Neutrophil (primary cell): ENCODE data around the gene PTPRN2.

ENCODE experiments used
- H3K27ac ChIP-seq: fragments of 200-600 bp; sonication (generic); 2 replicates; pipeline ENCODE4 v1.5.1; 2016; ENCODE audit warnings: mild to moderate bottlenecking, moderate library complexity
- H3K27me3 ChIP-seq: fragments of 200-600 bp; sonication (generic); 2 replicates; pipeline ENCODE4 v1.6.0; 2016; ENCODE audit warnings: mild to moderate bottlenecking
- H3K36me3 ChIP-seq: fragments of 200-600 bp; sonication (generic); 2 replicates; pipeline ENCODE4 v1.5.1; 2017
- H3K4me1 ChIP-seq, 2 experiments: fragments of 200-600 bp in 1 of 2; sonication (generic) in 1 of 2; 1 replicate in 1 of 2; 2 replicates in 1 of 2; pipeline versions ENCODE4 v1.5.1 to v1.6.1; 2013 to 2016; ENCODE audit warnings: low read depth in 1 of 2, low read length in 1 of 2, mild to moderate bottlenecking in 1 of 2, moderate library complexity in 1 of 2; ENCODE audit not compliant: control insufficient read depth in 1 of 2, insufficient read depth in 1 of 2
- H3K4me3 ChIP-seq, 2 experiments: fragments of 200-600 bp in 1 of 2; sonication (generic) in 1 of 2; 1 replicate in 1 of 2; 2 replicates in 1 of 2; pipeline ENCODE4 v1.5.1; 2013 to 2016; ENCODE audit warnings: low read depth in 1 of 2, low read length in 1 of 2, mild to moderate bottlenecking in 1 of 2, moderate library complexity in 1 of 2
- H3K9me3 ChIP-seq: fragments of 200-600 bp; sonication (generic); 2 replicates; pipeline ENCODE4 v1.5.1; 2016
- CTCF ChIP-seq: fragments of 200-600 bp; sonication (generic); IDR thresholded peaks from 2 replicates; pipeline ENCODE4 v1.5.1; 2016; ENCODE audit warnings: antibody characterized with exemption

PTPRN2 gene

GRCh38 chr7:157966490-157966889, 621.1 kb downstream of the PTPRN2 start:
- H3K4me1 ChIP-seq = no peaks in the 10 kb centered on the region
- H3K27ac ChIP-seq = no peak overlapping the region
- H3K36me3 ChIP-seq = no peaks in the 10 kb centered on the region
- TF ChIP-seq CTCF = no peak
- H3K27me3 ChIP-seq = peaks cover 25% of the 10 kb centered on the region
- no peak overlapping the region for H3K4me3 ChIP-seq
- H3K9me3 ChIP-seq = no peaks in the 10 kb centered on the region

- Histone ChIP-seq H3K4me3 (no peak overlapping the region), H3K36me3 (no peaks in the 10 kb centered on the region), H3K27ac (no peak overlapping the region), H3K9me3 (no peaks in the 10 kb centered on the region), H3K27me3 (peaks cover 45% of the 10 kb centered on the region), H3K4me1 (no peaks in the 10 kb centered on the region)
- TF ChIP-seq CTCF = no peak
These were observed 623.1 kb downstream of the PTPRN2 start for GRCh38 chr7:157964521-157964920.

DNA sequence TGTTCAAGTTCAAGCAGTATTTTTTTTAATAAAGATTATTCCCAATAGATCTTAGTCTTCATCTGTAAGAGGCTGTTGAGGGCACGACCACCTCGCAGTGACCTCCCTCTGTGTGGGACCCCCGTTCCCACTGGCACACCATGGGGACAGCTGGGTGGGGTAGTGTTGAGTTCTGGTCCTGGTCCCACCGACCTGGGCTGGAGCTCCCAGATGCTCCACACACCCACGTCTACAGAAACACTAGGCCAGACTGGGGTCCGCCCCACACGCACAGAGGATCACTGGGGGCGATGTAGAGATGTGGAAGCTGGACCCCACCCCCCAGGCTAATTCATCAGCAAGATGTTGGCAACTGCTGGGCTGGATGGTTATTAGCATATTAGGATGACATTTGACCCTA, 623.6 kb downstream of the PTPRN2 start:
- TF ChIP-seq CTCF = no peak

DNA sequence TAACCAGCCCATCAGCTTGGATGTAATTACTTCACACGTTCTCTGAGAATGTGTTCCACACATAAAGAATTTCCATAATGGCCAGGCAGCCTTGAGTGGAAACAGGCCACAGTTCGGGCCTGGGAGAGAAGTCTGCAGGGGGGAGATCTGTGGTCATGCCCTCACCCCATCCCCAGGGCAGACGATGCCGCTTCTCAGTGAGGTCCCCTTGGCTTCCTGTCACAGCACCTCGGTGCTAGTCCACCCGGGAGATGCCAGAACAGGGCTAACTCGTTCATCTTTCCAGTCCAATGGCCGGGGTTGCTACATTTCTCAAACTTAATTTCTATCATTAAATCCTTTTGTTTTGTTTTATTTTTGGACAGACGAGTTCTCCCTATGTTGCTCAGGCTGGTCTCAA, 624.1 kb downstream of the PTPRN2 start:
- Histone ChIP-seq H3K36me3 (no peaks in the 10 kb centered on the region), H3K27ac (no peak overlapping the region), H3K4me3 (no peak overlapping the region), H3K4me1 (no peaks in the 10 kb centered on the region), H3K27me3 (peaks cover 45% of the 10 kb centered on the region), H3K9me3 (no peaks in the 10 kb centered on the region)
- TF ChIP-seq CTCF = no peak

More for the DNA sequence above, 623.6 kb downstream of the PTPRN2 start:
- Histone ChIP-seq H3K4me3 (no peak overlapping the region), H3K36me3 (no peaks in the 10 kb centered on the region), H3K9me3 (no peaks in the 10 kb centered on the region), H3K4me1 (no peaks in the 10 kb centered on the region), H3K27me3 (peaks cover 45% of the 10 kb centered on the region), H3K27ac (no peak overlapping the region)

GRCh38 chr7:157962458-157963306, 624.9 kb downstream of the PTPRN2 start:
- H3K4me1 ChIP-seq = no peaks in the 10 kb centered on the region
- H3K4me3 ChIP-seq = no peak overlapping the region
- TF ChIP-seq CTCF = no peak
- no peaks in the 10 kb centered on the region for H3K36me3 ChIP-seq
- H3K9me3 ChIP-seq = no peaks in the 10 kb centered on the region
- peaks cover 45% of the 10 kb centered on the region for H3K27me3 ChIP-seq
- no peak overlapping the region for H3K27ac ChIP-seq
